ENCODE data around the gene MED16. TPM values are rescaled to one million over a fixed set of nuclear protein-coding genes. Genes with fewer than 3 reads are reported as not detected.

Gene MED16
- total RNA-seq, 1 donor from 2014 or later, result 51.8 TPM

- Histone ChIP-seq H3K27ac (peak overlapping the region; percentile 77), H3K27me3 (no peaks in the 10 kb centered on the region), H3K4me3 (peak overlapping the region; percentile 91), H3K36me3 (peaks cover 8% of the 10 kb centered on the region), H3K4me1 (peaks cover 8% of the 10 kb centered on the region), H3K9me3 (no peaks in the 10 kb centered on the region)
- intact Hi-C loops (cut with DNase I), result no loop called here
- TF ChIP-seq CTCF (IDR thresholded peaks at IDR 0.05), result no peak
- ATAC-seq, result peak; percentile 48
- peak; percentile 93 for DNase-seq
Measured at GRCh38 chr19:926589-927350, 33.8 kb upstream of the MED16 start.

GRCh38 chr19:926323-926588 lies 33.3 kb upstream of the MED16 start:
- H3K9me3 ChIP-seq, result no peaks in the 10 kb centered on the region
- peaks cover 1% of the 10 kb centered on the region for H3K27me3 ChIP-seq
- peaks cover 8% of the 10 kb centered on the region for H3K36me3 ChIP-seq
- intact Hi-C loops (cut with DNase I), result no loop called here
- no peak for TF ChIP-seq CTCF (IDR thresholded peaks at IDR 0.05)
- H3K4me1 ChIP-seq, result peaks cover 8% of the 10 kb centered on the region
- DNase-seq, result peak; percentile 65
- peak overlapping the region; percentile 77 for H3K27ac ChIP-seq
- H3K4me3 ChIP-seq, result peak overlapping the region; percentile 91
- ATAC-seq, result no peak

GRCh38 chr19:925526-926322 lies 32.7 kb upstream of the MED16 start, which contains the start of gene ARID3A:
TSS of gene ARID3A (plus strand) at chr19:926035. CDS start at chr19:929529, 3,494 bp downstream.
- DNase-seq, result peak; percentile 92
- ATAC-seq, result peak; percentile 78
- Histone ChIP-seq H3K27me3 (peaks cover 7% of the 10 kb centered on the region), H3K4me3 (peak within 1 kb of the TSS; percentile 91), H3K27ac (peak within 1 kb of the TSS; percentile 92), H3K4me1 (peaks cover 8% of the 10 kb centered on the region), H3K36me3 (peaks cover 8% of the 10 kb centered on the region), H3K9me3 (no peaks in the 10 kb centered on the region)
- intact Hi-C loops (cut with DNase I), result no loop called here
- TF ChIP-seq CTCF (IDR thresholded peaks at IDR 0.05), result no peak

GRCh38 chr19:925087-925525 lies 32.1 kb upstream of the MED16 start:
- ATAC-seq, result peak; percentile 51
- Histone ChIP-seq H3K4me3 (peak overlapping the region; percentile 91), H3K27ac (peak overlapping the region; percentile 92), H3K36me3 (peaks cover 6% of the 10 kb centered on the region), H3K4me1 (peaks cover 8% of the 10 kb centered on the region), H3K27me3 (peaks cover 13% of the 10 kb centered on the region), H3K9me3 (no peaks in the 10 kb centered on the region)
- intact Hi-C loops (cut with DNase I), result no loop called here
- no peak for TF ChIP-seq CTCF (IDR thresholded peaks at IDR 0.05)
- peak; percentile 72 for DNase-seq

GRCh38 chr19:924553-925086 lies 31.6 kb upstream of the MED16 start:
- peak; percentile 67 for DNase-seq
- no peak for TF ChIP-seq CTCF (IDR thresholded peaks at IDR 0.05)
- Histone ChIP-seq H3K9me3 (no peaks in the 10 kb centered on the region), H3K4me1 (peaks cover 10% of the 10 kb centered on the region), H3K27ac (no peak overlapping the region), H3K4me3 (peak overlapping the region; percentile 91), H3K27me3 (peaks cover 18% of the 10 kb centered on the region), H3K36me3 (peaks cover 1% of the 10 kb centered on the region)
- ATAC-seq, result no peak
- intact Hi-C loops (cut with DNase I), result loop anchor here (5.0 kb wide), 2 partner anchors 58 to 152 kb away; partner anchors contain the start of gene WDR18

All from upper lobe of right lung (tissue), 1 donor.